Body of pancreas (tissue), 4 donors: Measurements from ENCODE around the gene HIC2.
"Not testable (repeated sequence)": the region's sequence is repeated elsewhere in the genome, so short reads cannot be mapped to it uniquely, and the experiment has no call there.

Experiments used
- POLR2A ChIP-seq, 3 donors: fragments of 450-650 bp; IDR thresholded peaks; one replicate each; pipeline ENCODE4 v1.6.1; 2016; ENCODE audit warnings: antibody characterized with exemption in 3 of 3, mild to moderate bottlenecking in 2 of 3
- TF ChIP-seq, protein P1 (sequence below), 7 experiments: fragments of 450-650 bp in 4 of 7; fragments of 200-600 bp in 3 of 7; sonication (generic) in 3 of 7; IDR thresholded peaks; one replicate each; pipeline ENCODE4 v1.5.1; 2016 to 2019; ENCODE audit warnings: antibody characterized with exemption in 7 of 7

DNA sequence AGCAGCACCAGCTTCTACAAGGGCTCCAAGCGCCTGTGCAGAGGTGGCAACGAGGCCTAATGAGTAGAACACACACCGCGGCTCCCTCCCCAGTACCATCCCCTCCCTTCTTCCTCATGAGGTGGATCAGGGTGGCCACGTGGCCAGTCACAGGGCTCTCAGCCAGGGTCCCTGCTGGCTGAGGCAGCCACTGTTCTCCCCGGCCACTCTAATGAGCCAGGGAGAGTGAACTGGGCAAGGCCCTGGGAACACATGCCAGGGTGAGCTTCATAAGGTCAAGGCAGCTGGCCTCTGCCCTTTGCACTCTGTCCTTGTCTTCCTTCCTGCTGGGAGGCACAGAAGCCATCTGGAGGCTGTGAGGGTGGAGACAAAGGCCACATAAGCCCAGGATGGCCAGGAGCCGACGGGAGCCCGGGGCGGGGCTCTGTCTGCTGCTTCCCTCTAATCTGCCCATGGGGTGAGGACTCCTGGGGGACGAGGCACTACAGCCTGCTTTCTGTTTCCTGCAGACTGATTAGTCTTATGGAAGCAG lies 72.0 kb downstream of the HIC2 start:
- TF ChIP-seq, protein P1, sequence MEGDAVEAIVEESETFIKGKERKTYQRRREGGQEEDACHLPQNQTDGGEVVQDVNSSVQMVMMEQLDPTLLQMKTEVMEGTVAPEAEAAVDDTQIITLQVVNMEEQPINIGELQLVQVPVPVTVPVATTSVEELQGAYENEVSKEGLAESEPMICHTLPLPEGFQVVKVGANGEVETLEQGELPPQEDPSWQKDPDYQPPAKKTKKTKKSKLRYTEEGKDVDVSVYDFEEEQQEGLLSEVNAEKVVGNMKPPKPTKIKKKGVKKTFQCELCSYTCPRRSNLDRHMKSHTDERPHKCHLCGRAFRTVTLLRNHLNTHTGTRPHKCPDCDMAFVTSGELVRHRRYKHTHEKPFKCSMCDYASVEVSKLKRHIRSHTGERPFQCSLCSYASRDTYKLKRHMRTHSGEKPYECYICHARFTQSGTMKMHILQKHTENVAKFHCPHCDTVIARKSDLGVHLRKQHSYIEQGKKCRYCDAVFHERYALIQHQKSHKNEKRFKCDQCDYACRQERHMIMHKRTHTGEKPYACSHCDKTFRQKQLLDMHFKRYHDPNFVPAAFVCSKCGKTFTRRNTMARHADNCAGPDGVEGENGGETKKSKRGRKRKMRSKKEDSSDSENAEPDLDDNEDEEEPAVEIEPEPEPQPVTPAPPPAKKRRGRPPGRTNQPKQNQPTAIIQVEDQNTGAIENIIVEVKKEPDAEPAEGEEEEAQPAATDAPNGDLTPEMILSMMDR (IDR thresholded peaks at IDR 0.05) = not testable (repeated sequence)
- not testable (repeated sequence) for TF ChIP-seq POLR2A (IDR thresholded peaks at IDR 0.05)
